ENCODE data around the gene USP14.

USP14 gene

DNA sequence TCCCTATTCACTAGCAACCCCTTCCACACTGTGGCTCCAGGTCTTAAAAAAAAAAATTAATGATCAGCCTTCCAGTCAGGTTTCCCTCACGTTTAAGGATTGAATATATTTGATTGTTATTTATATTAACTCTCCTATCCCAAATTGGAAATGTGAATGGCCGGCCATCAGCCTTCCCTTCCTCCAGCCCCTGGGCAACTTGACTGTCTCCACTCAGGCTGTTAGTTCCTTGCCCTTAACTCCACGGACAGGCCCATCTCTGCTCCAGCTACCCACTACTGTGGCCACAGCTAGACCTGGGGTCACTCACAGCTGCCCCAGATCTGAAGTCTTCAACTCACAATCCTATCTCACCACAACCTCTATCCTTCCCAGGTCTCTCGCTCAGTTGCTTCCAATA, 69.5 kb downstream of the USP14 start:
- no peak for DNase-seq (ENCODE audit: low read depth in 2 of 2)

DNA sequence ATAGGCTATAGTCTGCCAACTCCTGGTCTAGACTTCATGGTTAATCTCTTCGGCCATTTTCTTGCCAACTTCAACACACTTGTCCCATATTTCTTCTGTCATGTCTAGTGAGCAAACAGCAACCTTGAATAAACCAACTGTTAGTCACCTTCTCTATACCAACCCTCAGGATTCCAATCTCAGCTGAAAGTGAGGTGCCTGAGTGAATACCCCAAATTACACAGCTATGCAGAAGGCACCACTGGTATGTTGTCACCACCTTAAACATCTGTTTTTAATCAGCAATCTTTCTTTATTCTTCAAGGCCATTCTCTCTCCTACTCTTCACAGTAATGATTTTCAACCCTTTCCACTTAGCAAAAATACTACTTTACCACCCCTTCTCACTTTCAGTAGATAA, 70.2 kb downstream of the USP14 start:
- no peak for DNase-seq (ENCODE audit: low read depth in 2 of 2)

DNA sequence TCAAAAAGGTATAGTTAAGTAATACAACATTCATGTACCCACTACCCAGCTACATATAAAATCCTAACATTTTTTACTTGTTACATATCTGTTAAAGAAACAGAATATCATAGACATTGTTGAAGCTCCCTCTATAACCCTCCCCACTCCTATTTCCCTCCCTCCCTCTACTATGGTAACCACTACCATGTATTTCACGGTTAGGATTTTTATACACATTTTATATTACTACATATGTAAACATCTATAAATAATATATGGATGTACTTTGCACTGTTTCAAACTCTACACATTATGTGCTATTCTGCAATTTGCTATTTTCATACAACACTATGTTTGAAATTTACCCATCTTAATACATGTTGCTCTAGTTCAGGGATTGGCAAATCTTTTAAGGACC, 73.2 kb downstream of the USP14 start:
- DNase-seq (ENCODE audit: low read depth in 2 of 2) = no peak

DNA sequence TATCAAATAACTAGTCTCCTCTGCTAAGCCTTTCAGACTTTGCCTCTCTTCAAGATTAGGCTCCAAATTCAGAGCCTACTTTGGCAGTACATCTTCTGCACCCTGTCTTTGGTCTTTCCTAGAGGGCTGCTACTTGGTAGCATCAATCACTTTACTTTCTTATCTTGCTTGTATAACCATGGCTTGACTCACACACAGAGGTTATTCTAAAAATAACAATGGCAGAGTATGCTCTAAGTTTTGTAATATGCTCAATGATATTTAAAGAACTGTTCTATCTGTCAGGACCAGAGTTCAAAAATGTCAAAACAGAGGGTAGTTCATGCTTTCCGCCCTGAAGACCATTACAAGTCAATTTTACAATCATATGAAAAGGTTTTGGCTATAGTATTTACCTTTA, 81.8 kb downstream of the USP14 start:
- no peak for DNase-seq (ENCODE audit: low read depth in 2 of 2)

DNA sequence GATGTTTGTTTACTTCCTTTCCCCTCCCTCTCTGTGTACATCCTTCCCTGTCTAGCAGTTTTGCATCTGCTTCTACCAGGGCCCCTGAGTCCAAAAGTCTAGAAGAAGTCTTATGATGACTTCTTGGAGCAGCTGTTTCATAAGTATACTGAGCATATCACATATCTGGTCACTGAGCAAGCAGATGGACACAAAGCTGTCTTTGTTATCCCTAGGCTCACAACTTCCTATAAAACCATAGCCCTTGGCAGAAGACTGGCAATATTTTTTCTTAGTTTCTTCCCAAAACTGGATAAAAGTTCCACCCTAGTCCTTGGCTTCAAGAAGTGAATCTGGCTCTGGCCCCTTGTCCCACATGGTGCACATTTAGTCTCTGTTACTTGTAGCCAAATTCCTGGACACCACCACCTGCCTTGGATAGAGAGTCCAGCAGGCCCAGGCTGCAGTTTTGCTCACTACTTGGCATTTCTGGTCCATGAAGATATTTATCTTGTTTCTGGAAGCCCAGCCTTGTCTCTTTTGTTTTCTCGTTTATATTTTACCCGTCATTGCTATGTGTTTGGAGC, 87.0 kb downstream of the USP14 start:
- no peak for DNase-seq (ENCODE audit: low read depth in 2 of 2)

DNA sequence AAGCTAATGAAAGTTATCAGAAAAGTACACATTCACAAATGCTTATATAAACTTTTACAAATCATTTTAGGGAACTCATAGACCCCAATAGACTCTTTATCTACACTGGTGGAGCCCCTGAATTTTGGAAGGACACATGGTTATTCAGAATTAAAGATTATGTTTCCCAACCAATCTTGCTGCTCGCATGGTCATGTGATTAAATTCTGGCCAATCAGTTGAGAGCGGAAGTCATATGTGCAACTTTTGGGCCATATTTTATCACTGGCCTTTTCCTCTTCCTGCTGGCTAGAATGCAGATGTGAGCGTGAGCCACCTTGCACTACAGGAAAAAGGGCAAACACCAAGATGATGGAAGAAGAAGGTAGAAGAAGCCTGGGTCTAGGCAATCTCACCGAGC, 89.7 kb downstream of the USP14 start:
- DNase-seq (ENCODE audit: low read depth in 2 of 2) = no peak

DNA sequence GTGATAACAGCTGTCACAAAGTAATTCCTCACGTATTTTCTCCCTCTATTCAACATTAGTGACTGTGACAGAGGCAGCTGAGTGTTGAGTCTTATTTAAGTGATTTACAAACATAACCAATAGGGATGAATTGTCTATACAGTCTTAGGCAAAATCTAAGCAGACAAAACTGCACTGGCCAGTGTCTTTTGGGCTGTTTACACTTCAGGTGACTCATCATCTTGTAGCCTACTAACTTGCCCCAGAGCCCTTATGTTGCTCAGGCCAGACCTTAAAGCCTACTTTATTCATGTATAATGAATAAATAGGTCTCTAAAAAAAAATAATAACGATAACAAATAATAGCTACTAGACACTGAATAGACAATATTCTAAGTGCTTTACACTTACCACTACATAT, 92.3 kb downstream of the USP14 start:
- DNase-seq (ENCODE audit: low read depth in 2 of 2) = no peak

DNA sequence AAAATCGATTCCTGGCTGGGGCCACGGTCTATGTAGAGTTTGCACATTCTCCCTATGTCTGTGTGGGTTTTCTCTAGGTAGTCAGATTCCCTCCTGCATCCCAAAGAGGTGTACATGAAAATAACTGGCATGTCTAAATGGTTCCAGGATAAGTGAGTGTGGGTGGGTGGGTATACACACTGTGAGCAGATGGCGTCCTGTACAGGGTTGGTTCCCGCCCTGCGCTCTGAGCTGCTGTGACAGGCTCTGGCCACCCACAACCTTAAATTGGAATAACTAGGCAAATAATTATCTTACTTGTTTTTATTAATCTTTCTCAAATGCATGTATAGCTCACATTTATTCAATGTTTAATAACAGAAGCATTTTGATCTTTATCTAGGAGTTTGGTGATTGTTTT, 93.2 kb downstream of the USP14 start:
- DNase-seq (ENCODE audit: low read depth in 2 of 2) = no peak

DNA sequence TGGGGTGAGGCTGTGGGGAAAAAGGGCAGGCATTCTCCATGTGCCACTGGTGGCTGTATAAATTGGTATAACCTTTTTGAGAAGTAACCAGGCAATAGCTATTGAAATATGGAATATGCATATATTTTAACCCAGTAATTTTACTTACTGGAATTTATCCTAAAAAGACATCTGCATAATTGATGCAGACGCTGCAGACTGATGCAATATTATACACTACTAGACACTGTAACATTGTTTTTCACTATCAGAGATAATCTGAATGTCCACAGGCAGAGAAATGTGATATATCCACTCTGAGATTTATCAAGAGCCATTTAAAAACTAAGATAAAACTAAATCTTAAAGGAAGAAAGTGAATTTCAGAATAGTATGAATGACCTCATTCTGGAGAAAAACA, 94.8 kb downstream of the USP14 start:
- DNase-seq (ENCODE audit: low read depth in 2 of 2) = no peak

DNA sequence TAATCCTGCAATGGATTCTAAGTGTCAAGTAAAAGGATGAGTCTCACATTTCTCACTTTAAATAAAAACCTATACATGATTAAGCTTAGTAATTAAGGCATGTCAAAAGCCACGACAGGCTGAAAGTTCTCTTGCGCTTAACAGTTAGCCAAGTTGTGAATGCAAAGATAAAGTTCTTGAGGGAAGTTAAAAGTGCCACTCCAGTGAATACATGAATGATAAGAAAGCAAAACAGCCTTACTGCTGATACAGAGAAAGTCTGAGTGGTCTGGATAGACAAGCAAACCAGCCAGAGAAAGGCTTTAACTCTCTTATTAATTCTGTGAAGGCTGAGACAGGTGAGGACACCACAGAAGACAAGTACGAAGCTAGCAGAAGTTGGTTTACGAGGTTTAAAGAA, 96.8 kb downstream of the USP14 start:
- no peak for DNase-seq (ENCODE audit: low read depth in 2 of 2)

DNA sequence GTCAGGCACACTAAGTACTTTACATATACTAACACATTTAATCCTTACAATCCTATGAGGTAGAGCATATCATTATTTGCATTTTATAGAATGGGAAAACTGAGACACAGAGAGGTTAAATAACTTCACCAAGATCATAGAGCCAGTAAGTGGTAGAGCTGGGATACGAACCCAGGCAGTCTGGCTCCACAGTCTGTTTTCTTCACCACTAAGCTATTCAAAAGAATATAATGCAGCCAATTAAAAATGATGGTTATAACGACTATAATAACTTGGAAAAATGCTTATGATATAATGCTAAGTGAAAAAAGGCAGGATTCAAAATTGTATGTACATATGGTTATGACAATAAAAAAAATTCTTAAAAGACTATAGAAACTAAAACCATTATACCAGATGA, 102.2 kb downstream of the USP14 start:
- no peak for DNase-seq (ENCODE audit: low read depth in 2 of 2)

DNA sequence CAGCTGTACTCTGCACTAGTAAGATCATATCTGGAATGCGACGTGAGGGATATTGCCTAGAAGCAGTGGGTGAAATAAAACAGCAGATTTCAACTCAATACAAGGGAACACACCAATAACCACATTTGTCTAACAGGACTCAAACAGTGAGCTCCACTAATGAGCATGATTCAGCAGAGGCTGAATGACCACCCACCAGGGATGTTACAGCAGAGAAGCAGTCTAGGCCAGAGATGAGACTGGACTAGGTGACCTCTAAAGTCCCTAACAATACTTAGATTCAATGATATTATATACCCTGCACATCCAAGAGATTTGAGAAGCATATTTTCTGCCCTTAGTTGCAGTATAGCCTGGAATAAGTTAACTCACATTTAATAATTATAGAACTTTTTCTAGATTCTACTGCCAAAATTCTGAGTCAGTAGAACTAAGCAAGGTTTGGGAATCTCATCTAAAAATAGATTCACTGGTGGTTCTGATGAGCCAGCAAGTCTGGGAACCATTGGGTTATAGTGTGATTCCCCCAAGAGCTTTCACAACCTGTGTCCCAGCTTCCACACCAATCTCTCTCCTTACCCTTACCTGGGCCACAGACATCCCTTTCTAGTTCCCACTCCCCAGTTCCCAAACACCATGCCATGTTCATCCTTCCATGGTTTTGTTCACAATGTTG, 103.2 kb downstream of the USP14 start:
- DNase-seq (ENCODE audit: low read depth in 2 of 2) = no peak
